ENCODE measurements around the gene PDLIM7. TPM values are rescaled to one million over a fixed set of nuclear protein-coding genes. Genes with fewer than 3 reads are reported as not detected.

Gene PDLIM7
- polyA plus RNA-seq, 4 donors: 82.9 to 129 (median 96.9) TPM

DNA sequence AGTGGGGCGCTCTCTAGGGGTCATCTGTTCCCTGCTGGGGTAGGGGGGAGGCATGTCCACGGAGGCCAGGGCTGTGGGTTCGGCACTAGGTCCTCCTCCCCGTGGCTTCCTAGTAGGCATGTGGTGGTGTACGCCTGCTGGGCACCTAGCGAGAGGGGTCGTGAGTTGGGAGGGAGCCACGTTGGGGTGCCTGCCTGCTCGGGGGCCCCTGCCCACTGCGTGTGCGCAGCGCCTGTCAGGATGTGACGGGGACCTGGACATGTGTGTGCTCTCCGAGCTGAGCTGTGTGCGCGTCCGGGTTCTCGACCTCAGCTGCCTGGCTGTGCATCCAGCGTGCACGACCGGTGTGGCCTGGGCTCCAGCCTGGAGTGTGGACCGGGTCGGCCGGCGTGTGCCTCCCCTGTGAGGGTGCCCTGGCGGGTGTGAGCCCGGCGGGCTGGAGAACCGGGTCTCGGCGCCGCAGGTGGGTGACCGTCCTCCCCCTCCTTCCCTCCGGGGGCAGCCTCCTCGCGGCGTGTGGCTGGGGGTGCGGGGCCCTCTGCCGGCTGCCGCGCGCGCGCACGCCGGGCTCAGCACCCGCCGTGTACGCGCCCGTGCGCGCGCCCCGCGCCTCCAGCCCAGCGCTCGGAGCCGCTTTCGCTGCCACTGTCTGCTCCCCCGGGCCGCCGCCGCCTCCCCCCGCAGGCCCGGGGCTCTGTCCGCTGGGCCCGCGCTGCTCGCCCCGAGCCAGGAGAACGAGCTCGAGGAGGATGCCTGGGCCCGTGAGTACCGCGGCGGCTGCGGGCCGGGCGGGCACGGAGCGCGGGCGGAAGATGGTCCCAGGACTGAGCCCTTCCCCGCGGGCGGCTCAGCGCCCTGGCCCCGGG, 51.0 kb downstream of the PDLIM7 start, which contains the start of gene PRR7:
PRR7 (plus strand) TSS at position 615 of the 866 bp plus-strand sequence. CDS start 8,254 bp downstream, outside the sequence.
- no peak for DNase-seq (ENCODE audit: low read depth in 4 of 4, low spot score in 3 of 4)

DNA sequence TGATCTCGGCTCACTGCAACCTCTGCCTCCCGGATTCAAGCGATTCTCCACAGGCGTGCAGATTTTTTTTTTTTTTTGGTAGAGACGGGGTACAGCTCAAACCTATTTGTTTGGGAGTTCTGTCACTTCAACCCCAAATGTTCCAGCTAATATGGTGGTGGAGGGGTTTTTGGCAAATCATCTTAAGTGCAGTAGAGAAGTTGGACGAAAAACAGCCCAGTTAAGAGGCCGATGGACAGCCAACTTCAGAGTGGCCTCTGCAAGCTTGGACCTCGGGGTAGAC, 51.5 kb downstream of the PDLIM7 start:
- DNase-seq (ENCODE audit: low read depth in 4 of 4, low spot score in 3 of 4): no peak

DNA sequence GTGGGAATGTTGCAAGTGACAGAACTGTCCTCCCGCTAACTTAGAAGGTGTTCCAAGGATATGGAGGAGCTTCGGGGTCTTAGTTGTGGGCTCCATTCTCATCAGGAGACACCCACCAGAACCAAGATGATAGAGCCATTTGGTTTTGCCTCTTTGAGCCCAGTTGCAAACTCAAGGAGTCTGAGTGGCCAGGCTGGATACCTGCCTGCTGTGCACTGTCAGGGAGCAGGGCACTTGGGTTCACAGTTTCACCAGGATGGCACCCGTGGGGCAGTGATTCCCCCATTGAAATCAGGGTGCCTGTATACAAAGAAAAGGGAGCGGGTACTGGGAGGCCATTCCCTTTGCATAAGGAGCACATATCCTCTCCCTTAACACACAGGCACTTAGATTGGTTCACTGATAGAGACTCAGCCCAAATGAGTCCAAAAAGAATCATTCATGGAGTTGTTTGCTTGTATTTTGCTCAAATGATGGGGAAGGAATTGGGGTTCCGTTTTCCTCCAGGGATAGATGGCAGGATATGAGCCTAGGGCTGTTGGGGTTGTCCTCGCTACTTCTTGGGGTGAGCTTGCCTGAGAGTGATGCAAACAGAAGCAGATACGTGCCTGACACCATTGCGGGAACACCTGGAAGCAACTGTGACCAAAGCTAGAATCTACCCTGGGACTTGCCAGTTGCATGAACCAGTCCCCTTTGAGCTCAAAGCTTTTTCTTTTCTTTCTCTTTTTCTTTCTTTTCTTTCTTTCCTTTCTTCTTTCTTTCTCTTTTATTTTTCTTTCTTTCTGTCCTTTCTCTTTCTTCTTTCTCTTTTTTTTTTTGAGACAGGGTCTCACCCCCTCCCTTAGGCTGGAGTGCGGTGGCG, 52.1 kb downstream of the PDLIM7 start:
- no peak for DNase-seq (ENCODE audit: low read depth in 4 of 4, low spot score in 3 of 4)

DNA sequence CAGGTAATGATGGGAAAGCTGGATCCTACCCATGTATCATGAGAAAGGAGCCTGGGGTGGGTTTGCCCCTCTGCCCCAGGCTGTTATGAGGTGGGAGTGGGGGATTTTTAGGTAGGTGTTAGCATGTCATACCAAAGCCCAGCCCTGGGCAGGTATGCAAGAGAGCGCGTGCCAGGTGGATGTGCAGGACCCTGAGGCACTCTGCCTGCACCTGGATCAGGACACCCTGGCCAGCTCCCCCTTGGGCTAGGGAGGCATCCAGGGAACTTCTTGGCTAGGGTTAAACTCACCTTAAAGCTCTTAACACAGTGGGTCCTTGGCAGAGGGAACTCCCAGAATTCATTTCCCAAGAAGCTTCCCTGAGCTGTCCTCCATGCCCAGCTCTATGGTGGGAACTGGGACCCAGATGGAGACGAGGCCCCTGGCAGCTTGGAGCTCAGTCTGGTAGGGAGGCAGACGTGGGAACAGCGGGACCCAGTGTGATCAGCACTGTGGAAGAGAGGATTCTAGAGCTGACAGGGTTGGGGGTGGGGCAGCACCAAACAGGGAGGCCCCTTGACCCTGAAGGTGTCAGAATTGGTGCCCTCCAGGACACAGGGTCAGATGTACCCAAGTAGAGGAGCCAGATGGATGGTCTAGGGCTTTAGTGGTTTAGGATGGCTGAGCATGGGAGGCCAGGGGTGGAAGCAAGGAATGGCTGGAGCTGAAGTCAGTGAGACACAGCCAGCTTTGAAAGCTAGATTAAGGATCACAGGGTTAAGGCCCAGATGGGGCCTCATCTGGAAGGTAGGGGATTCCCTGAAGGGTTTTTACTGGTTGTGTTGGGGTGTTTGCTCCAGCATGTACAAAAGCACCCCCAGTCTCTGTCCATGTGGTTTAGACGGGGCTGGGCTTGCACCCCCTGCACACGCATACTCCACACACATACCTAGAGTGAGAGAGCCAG, 53.0 kb downstream of the PDLIM7 start:
- DNase-seq (ENCODE audit: low read depth in 4 of 4, low spot score in 3 of 4): no peak

- no peak for DNase-seq (ENCODE audit: low read depth in 4 of 4, low spot score in 3 of 4)
Observed at GRCh38 chr5:177443144-177443983, 54.0 kb downstream of the PDLIM7 start.

DNA sequence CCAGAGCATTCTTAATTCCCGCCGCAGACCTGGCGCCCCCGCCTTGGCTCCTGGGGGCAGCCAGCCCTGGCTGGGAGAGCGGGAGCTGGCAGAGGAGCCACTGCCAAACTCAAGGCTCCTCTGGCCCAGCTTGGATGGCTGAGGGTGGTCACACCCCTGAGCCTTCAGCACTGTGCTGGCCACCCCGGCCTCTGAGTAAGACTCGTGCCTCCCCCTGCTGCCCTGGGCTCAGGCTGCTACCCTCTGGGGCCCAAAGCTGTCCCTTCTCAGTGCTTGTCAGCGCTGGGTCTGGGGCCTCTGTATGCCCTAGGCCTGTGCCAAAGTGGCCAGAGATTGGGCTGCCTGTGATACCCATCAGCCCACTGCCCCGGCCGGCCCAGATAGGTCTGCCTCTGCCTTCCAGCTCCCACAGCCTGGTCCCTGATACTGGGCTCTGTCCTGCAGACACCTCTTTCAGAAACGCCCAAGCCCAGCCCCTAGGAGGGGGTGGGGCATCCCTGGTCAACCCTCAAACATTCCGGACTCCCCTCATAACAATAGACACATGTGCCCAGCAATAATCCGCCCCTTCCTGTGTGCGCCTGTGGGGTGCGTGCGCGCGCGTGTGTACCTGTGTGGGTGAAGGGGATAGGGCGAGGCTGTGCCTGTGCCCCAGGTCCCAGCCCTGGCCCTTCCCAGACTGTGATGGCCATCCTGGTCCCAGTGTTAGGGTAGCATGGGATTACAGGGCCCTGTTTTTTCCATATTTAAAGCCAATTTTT, 55.2 kb downstream of the PDLIM7 start:
- no peak for DNase-seq (ENCODE audit: low read depth in 4 of 4, low spot score in 3 of 4)

GRCh38 chr5:177440990-177441780, 56.2 kb downstream of the PDLIM7 start:
- no peak for DNase-seq (ENCODE audit: low read depth in 4 of 4, low spot score in 3 of 4)

- DNase-seq (ENCODE audit: low read depth in 4 of 4, low spot score in 3 of 4): no peak
Observed at GRCh38 chr5:177440211-177440989, 57.0 kb downstream of the PDLIM7 start.

- no peak for DNase-seq (ENCODE audit: low read depth in 4 of 4, low spot score in 3 of 4)
Observed at GRCh38 chr5:177439518-177440053, 57.8 kb downstream of the PDLIM7 start.

DNA sequence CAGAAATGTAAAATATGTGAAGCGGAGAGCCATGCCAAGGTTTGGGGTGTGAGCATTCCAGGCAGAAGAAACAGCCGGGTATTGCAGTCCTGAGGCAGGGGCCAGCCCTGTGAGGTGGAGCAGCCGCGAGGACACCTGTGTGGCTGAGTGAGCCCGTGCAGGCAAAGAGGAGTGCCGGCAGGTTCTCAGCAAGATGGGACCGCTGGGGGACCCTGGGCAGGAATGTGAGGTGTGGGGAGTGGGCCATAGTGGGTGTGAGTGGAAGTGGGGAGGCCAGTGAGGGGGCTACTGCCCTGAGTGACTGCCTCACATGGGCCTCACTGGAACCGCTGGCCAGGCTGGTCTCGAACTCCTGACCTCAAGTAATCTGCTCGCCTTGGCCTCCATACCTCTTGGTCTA, 58.9 kb downstream of the PDLIM7 start:
- DNase-seq (ENCODE audit: low read depth in 4 of 4, low spot score in 3 of 4): no peak

DNA sequence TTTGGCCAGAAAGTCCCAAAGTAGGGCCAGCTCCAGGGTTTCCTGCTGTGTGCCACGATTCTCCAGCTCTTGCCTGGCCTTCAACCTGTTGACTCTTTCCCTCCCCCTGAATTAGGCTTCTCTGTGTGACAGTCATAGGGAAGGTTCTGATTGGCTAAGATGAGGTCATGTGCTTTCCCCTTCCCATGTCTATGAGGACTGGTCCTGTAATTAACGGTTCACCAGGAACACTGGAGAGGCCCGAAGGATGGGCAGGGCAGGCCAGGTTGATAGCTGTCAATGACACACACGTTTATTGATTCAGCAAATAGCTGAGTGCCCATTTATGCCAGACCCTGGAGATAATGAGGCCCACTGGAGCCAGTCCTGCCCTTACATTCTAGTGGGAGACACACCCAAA, 59.8 kb downstream of the PDLIM7 start:
- no peak for DNase-seq (ENCODE audit: low read depth in 4 of 4, low spot score in 3 of 4)

GRCh38 chr5:177435847-177436536, 61.4 kb downstream of the PDLIM7 start:
- DNase-seq (ENCODE audit: low read depth in 4 of 4, low spot score in 3 of 4): no peak

- DNase-seq (ENCODE audit: low read depth in 4 of 4, low spot score in 3 of 4): no peak
Observed at GRCh38 chr5:177434942-177435738, 62.3 kb downstream of the PDLIM7 start.

DNA sequence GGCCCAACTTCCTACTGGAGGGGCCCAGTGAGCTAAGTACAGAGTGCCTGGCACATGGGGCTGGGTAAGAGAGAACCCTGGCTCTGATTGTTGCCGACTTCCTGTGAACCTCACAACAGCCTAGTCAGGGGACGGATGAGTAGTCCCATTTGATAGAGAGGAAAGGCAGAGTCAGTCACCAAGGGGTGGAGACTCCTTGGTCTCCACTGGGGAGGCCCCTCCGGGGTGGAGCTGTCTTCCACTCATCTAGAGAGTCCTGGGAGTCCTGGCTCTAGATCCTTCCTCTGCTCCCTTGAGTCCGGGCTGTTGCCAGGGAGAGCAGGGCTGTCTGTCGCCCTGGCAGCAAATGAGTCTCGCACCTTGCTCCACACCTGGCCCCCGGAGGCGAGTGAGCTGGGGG, 63.0 kb downstream of the PDLIM7 start:
- no peak for DNase-seq (ENCODE audit: low read depth in 4 of 4, low spot score in 3 of 4)

DNA sequence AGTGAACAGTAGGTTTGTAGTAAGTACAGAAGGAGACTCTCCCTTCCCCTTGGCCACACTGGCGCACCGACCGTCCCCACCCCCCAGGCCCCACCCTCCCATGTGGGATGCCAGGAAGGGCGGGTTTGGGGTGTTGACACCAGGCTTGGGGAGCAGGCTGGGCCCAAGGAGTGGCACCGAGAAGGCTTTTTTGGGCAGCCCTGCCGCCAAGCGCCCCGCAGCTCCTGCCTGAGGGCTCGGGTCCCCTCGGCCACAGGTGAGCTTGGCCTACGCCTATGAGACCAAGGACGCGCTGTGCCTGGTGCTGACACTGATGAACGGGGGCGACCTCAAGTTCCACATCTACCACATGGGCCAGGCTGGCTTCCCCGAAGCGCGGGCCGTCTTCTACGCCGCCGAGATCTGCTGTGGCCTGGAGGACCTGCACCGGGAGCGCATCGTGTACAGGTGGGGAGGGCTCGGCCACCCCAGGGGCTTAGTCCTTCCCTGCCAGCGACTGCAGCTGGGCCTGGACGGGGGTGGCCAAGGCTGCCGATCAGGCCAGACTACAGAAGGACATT, 63.7 kb downstream of the PDLIM7 start:
- no peak for DNase-seq (ENCODE audit: low read depth in 4 of 4, low spot score in 3 of 4)
